PC-9 (cell line): ENCODE measurements around the gene TLR2. TPM values are rescaled to one million over a fixed set of nuclear protein-coding genes. Genes with fewer than 3 reads are reported as not detected.
A peak's percentile ranks its signal among the peaks of the same experiment; 100 is the strongest.

Experiments
- BruUV-seq: library from RNA; stranded (reverse); fragments of 400-500 nt; replicated peaks from 2 replicates; lab custom pipeline; 2021; lab: Mats Ljungman, UMichigan
- CTCF ChIA-PET: fragments of 300-600 bp; sonication (Branson Sonifier 250); formaldehyde crosslinking; loops from one replicate; lab custom pipeline; 2022; ENCODE audit warnings: antibody characterized with exemption; lab: Charles Lee
- POLR2A ChIA-PET: fragments of 300-600 bp; sonication (Branson Sonifier 250); formaldehyde crosslinking; loops from one replicate; lab custom pipeline; 2022; ENCODE audit warnings: antibody characterized with exemption; ENCODE audit not compliant: unreplicated experiment; lab: Charles Lee
- DNase-seq, 2 experiments: peaks; one replicate each; pipeline versions ENCODE4 v3.0.0 to v3.0.0-alpha.2; 2015 to 2022; ENCODE audit warnings: mixed read lengths in 1 of 2
- H2AFZ ChIP-seq: fragments of 200-600 bp; sonication (generic); 2 replicates; pipeline ENCODE4 v1.8.1; 2017; ENCODE audit warnings: antibody characterized with exemption
- H3F3A ChIP-seq: fragments of 200-600 bp; sonication (generic); 2 replicates; pipeline ENCODE4 v1.8.1; 2017; ENCODE audit warnings: antibody characterized with exemption, mild to moderate bottlenecking, low read depth; ENCODE audit not compliant: insufficient read depth
- H3K27ac ChIP-seq: fragments of 200-600 bp; sonication (generic); 2 replicates; pipeline ENCODE4 v1.6.1; 2016; ENCODE audit warnings: mixed run types
- H3K27me3 ChIP-seq: fragments of 200-600 bp; sonication (generic); 2 replicates; pipeline ENCODE4 v1.6.1; 2016; ENCODE audit warnings: low read depth, mixed run types; ENCODE audit not compliant: insufficient read depth
- H3K36me3 ChIP-seq: fragments of 200-600 bp; sonication (generic); 2 replicates; pipeline ENCODE4 v1.6.1; 2016; ENCODE audit warnings: low read depth, mixed run types
- H3K4me1 ChIP-seq: fragments of 200-600 bp; sonication (generic); replicated peaks from 2 replicates; pipeline ENCODE4 v1.6.1; 2016; ENCODE audit warnings: mixed run types; ENCODE audit not compliant: insufficient read depth
- H3K4me2 ChIP-seq: fragments of 200-600 bp; sonication (generic); 2 replicates; pipeline ENCODE4 v1.6.1; 2017; ENCODE audit warnings: mixed run types
- H3K4me3 ChIP-seq: fragments of 200-600 bp; sonication (generic); 2 replicates; pipeline ENCODE4 v1.6.1; 2016; ENCODE audit warnings: mixed run types
- H3K79me2 ChIP-seq: fragments of 200-600 bp; sonication (generic); 2 replicates; pipeline ENCODE4 v1.6.1; 2017; ENCODE audit warnings: low read depth, mixed run types
- H3K9me2 ChIP-seq: fragments of 200-600 bp; sonication (generic); 2 replicates; pipeline ENCODE4 v1.8.1; 2017; ENCODE audit warnings: mild to moderate bottlenecking; ENCODE audit not compliant: insufficient read depth
- H3K9me3 ChIP-seq: fragments of 200-600 bp; sonication (generic); 2 replicates; pipeline ENCODE4 v1.8.1; 2016; ENCODE audit warnings: low read depth; ENCODE audit not compliant: insufficient read depth
- H4K20me1 ChIP-seq: fragments of 200-600 bp; sonication (generic); 2 replicates; pipeline ENCODE4 v1.8.1; 2017; ENCODE audit not compliant: insufficient read depth
- EZH2 ChIP-seq: fragments of 200-600 bp; sonication (generic); IDR thresholded peaks from 2 replicates; pipeline ENCODE4 v1.8.0; 2017; ENCODE audit warnings: antibody characterized with exemption, low read depth
- intact Hi-C: fragments of 100-400 bp; cut with micrococcal nuclease; formaldehyde crosslinking; loops from one replicate; pipeline ENCODE4 v1.10.0; 2022; ENCODE audit not compliant: unreplicated experiment
- total RNA-seq: library from RNA; stranded (reverse); gene quantifications from 2 replicates; pipeline ENCODE4 v1.2.3, GENCODE V29; 2021
- TF ChIP-seq, protein P1 (sequence below): fragments of 200-600 bp; sonication (generic); conservative IDR thresholded peaks from 2 replicates; pipeline ENCODE4 v1.6.1; 2017; ENCODE audit warnings: mixed run types, antibody characterized with exemption, mild to moderate bottlenecking, moderate library complexity

The TLR2 gene
- total RNA-seq, 1 experiment from 2014 or later: 1.1 TPM

DNA sequence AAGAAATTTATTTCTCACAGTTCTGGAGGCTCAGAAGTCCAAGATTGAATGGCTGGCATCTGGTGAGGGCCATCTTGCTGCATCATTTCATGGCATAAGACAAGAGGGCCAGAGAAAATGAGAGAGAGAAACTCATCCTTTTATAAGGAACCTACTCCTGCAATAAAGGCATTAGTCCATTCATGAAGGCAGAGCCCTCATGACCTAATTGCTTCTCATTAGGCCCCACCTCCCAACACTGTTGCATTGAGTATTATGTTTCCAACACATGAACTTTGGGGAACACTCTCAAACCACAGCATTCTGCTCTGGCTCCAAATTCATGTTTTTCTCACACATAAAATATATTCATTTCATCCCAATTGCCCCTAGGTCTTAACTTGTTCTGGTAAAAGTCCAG, 61.6 kb downstream of the TLR2 start:
- no peak for DNase-seq
- no TSS peak for BruUV-seq
- Histone ChIP-seq H4K20me1 (no peaks in the 10 kb centered on the region), H3K27ac (no peak overlapping the region), H3K4me1 (no peaks in the 10 kb centered on the region), H3F3A (no peaks in the 10 kb centered on the region), H3K79me2 (no peaks in the 10 kb centered on the region), H3K27me3 (no peaks in the 10 kb centered on the region), H3K4me3 (no peak overlapping the region), H3K9me3 (no peaks in the 10 kb centered on the region), H3K36me3 (no peaks in the 10 kb centered on the region), H3K9me2 (no peaks in the 10 kb centered on the region), H3K4me2 (no peak overlapping the region), H2AFZ (no peak overlapping the region)
- CTCF ChIA-PET: interaction anchor here (0.7 kb wide), 1 partner anchor 64 kb away, joined by 4 read pairs; no protein-coding TSS in a partner anchor
- POLR2A ChIA-PET: no interaction called here
- intact Hi-C loops: no loop called here
- TF ChIP-seq, protein P1, sequence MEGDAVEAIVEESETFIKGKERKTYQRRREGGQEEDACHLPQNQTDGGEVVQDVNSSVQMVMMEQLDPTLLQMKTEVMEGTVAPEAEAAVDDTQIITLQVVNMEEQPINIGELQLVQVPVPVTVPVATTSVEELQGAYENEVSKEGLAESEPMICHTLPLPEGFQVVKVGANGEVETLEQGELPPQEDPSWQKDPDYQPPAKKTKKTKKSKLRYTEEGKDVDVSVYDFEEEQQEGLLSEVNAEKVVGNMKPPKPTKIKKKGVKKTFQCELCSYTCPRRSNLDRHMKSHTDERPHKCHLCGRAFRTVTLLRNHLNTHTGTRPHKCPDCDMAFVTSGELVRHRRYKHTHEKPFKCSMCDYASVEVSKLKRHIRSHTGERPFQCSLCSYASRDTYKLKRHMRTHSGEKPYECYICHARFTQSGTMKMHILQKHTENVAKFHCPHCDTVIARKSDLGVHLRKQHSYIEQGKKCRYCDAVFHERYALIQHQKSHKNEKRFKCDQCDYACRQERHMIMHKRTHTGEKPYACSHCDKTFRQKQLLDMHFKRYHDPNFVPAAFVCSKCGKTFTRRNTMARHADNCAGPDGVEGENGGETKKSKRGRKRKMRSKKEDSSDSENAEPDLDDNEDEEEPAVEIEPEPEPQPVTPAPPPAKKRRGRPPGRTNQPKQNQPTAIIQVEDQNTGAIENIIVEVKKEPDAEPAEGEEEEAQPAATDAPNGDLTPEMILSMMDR: no peak
- no peak for TF ChIP-seq EZH2

DNA sequence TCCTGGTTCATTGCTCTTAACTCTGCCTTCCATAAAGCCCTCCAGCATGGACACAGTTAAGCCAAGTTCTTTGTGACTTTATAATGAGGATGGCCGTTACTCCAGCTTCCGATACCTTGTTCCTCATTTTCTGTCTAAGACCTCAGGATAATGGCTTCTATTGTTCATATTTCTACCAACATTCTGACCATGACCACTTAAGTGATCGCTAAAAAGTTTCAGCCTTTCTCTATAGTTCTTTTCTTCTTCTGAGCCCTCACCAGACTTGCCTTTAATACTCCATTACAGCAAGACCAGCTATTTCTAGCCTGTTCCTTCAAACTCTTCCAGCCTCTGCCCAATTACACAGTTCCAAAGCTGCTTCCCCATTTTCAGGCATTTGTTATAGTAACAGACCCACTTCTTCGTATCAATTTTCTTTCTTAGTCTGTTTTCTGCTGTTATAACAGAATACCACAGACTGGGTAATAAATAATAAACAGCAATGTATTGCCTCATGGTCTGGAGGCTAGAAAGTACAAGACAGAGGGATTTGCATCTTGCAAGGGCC, 63.4 kb downstream of the TLR2 start:
- Histone ChIP-seq H3K27me3 (no peaks in the 10 kb centered on the region), H3K9me3 (no peaks in the 10 kb centered on the region), H2AFZ (no peak overlapping the region), H3K4me1 (no peaks in the 10 kb centered on the region), H4K20me1 (no peaks in the 10 kb centered on the region), H3K27ac (no peak overlapping the region), H3K9me2 (no peaks in the 10 kb centered on the region), H3F3A (no peaks in the 10 kb centered on the region), H3K4me2 (no peak overlapping the region), H3K4me3 (no peak overlapping the region), H3K79me2 (no peaks in the 10 kb centered on the region), H3K36me3 (no peaks in the 10 kb centered on the region)
- TF ChIP-seq EZH2: no peak
- TF ChIP-seq, protein P1: no peak
- intact Hi-C loops: no loop called here
- ChIA-PET POLR2A (no interaction called here), CTCF (no interaction called here)
- no peak for DNase-seq
- BruUV-seq: no TSS peak

DNA sequence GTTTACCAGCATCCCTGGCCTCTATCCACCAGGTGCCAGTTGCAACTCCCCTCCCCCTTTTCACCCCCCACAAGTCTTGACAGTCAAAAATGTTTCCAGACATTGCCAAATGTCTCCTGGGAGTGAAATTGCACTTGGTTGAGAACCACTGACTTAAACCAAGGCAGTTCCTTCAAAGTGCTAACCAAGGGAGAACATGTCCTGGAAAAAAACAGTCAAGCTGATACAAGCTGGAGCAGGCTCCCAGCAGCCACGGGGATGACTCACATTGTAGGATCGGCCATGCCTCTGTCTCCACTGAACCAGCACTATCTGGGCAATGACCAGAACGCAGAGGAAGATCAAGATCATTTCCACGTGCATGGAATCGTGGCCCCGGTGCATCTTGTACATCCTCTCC, 64.3 kb downstream of the TLR2 start:
- Histone ChIP-seq H3K4me2 (no peak overlapping the region), H3K9me2 (no peaks in the 10 kb centered on the region), H3K4me3 (no peak overlapping the region), H2AFZ (no peak overlapping the region), H3K9me3 (no peaks in the 10 kb centered on the region), H4K20me1 (no peaks in the 10 kb centered on the region), H3K79me2 (no peaks in the 10 kb centered on the region), H3K36me3 (no peaks in the 10 kb centered on the region), H3F3A (no peaks in the 10 kb centered on the region), H3K27ac (no peak overlapping the region), H3K27me3 (no peaks in the 10 kb centered on the region), H3K4me1 (no peaks in the 10 kb centered on the region)
- intact Hi-C loops: no loop called here
- POLR2A ChIA-PET: no interaction called here
- peak; percentile 30 to 35 for DNase-seq
- TF ChIP-seq, protein P1: no peak
- no peak for TF ChIP-seq EZH2
- BruUV-seq: no TSS peak
- CTCF ChIA-PET: no interaction called here
